Measurements from ENCODE around the gene PCCA. TPM values are rescaled to one million over a fixed set of nuclear protein-coding genes. Genes with fewer than 3 reads are reported as not detected.

Gene PCCA
- polyA plus RNA-seq, 1 of the 3 experiments (the other 2 are of a cell fraction): 7.3 TPM

GRCh38 chr13:100159584-100159983 is 70.7 kb downstream of the PCCA start:
- H4K20me1 ChIP-seq (ENCODE audit: insufficient read depth): 0 out of 2 replicates have a peak, but pooled peaks cover 4% of the 10 kb centered on the region
- ChIA-PET CTCF (no interaction called here), POLR2A (no interaction called here)
- H3K4me3 ChIP-seq (ENCODE audit: low read depth in 2 of 2, low read length in 1 of 2): no peak overlapping the region
- no peaks in the 10 kb centered on the region for H3K9me3 ChIP-seq
- H3K9me2 ChIP-seq: no peaks in the 10 kb centered on the region
- DNase-seq: no peak
- no peaks in the 10 kb centered on the region for H3F3A ChIP-seq (replicated peaks; ENCODE audit: insufficient read depth)
- H3K79me2 ChIP-seq (ENCODE audit: insufficient read depth): no peaks in the 10 kb centered on the region
- H2AFZ ChIP-seq (ENCODE audit: low read depth): no peak overlapping the region
- H3K4me2 ChIP-seq: no peak overlapping the region
- WGBS (ENCODE audit: low lambda C conversion rate): 94% methylated on average over 5 of the region's 5 CpGs
- no peak overlapping the region for H3K27ac ChIP-seq (ENCODE audit: low read depth in 2 of 2, low read length in 1 of 2)
- H3K4me1 ChIP-seq (ENCODE audit: control insufficient read depth in 1 of 2, insufficient read depth in 2 of 2, low read depth in 1 of 2, low read length in 1 of 2): no peaks in the 10 kb centered on the region
- no peak overlapping the region for H3K9ac ChIP-seq
- peaks cover 22 to 34% of the 10 kb centered on the region in 2 experiments for H3K36me3 ChIP-seq (replicated peaks in 1 of 2; ENCODE audit: control insufficient read depth in 1 of 2, insufficient read depth in 2 of 2, low read length in 1 of 2)
- no peak for TF ChIP-seq YY1 (IDR thresholded peaks at IDR 0.05; ENCODE audit: low read depth)
- no peak for TF ChIP-seq NFIC (IDR thresholded peaks at IDR 0.05; ENCODE audit: borderline replicate concordance)
- no peak for TF ChIP-seq NRF1 (IDR thresholded peaks at IDR 0.05; ENCODE audit: low read depth, low read length)
- no peak for TF ChIP-seq CHD2 (IDR thresholded peaks at IDR 0.05; ENCODE audit: low read length, partially characterized antibody)
- TF ChIP-seq TEAD4 (IDR thresholded peaks at IDR 0.05; ENCODE audit: borderline replicate concordance, insufficient read depth): no peak
- TF ChIP-seq FOXJ3 (CRISPR knock-in tag; IDR thresholded peaks at IDR 0.05): no peak
- TF ChIP-seq EZH2phosphoT487 (IDR thresholded peaks at IDR 0.05; ENCODE audit: borderline replicate concordance, low read depth): no peak
- no peak for TF ChIP-seq TCF12 (IDR thresholded peaks at IDR 0.05)
- TF ChIP-seq FOSL2 (IDR thresholded peaks at IDR 0.05; ENCODE audit: borderline replicate concordance, low read depth): no peak
- TF ChIP-seq ZBTB33 (IDR thresholded peaks at IDR 0.05; ENCODE audit: borderline replicate concordance, low read depth): no peak
- TF ChIP-seq TAF1 (IDR thresholded peaks at IDR 0.05; ENCODE audit: borderline replicate concordance, low read depth, low read length): no peak
- TF ChIP-seq MAX (IDR thresholded peaks at IDR 0.05; ENCODE audit: low read depth): no peak
- TF ChIP-seq SIN3A (IDR thresholded peaks at IDR 0.05; ENCODE audit: borderline replicate concordance, low read depth, low read length): no peak
- no peak for TF ChIP-seq RAD21 (IDR thresholded peaks at IDR 0.05; ENCODE audit: low read length)
- TF ChIP-seq MEF2A (IDR thresholded peaks at IDR 0.05; ENCODE audit: borderline replicate concordance, low read depth): no peak
- TF ChIP-seq IRF3 (IDR thresholded peaks at IDR 0.05; ENCODE audit: low read depth, low read length): no peak
- TF ChIP-seq RCOR1 (IDR thresholded peaks at IDR 0.05; ENCODE audit: low read length): no peak
- no peak for TF ChIP-seq MXI1 (IDR thresholded peaks at IDR 0.05; ENCODE audit: low read depth, low read length)
- H3K27me3 ChIP-seq (ENCODE audit: insufficient read depth): no peaks in the 10 kb centered on the region
